Pancreas (tissue), 10 donors: Measurements from ENCODE around the gene DCAF12. TPM values are rescaled to one million over a fixed set of nuclear protein-coding genes. Genes with fewer than 3 reads are reported as not detected.
"Not testable (repeated sequence)": the region's sequence is repeated elsewhere in the genome, so short reads cannot be mapped to it uniquely, and the experiment has no call there.

Experiments
- ATAC-seq, 4 donors: fragments of 200-7000 bp; cut with Tn5 transposase; one replicate each; pipeline versions ENCODE4 v1.8.0 to v1.9.1; 2020; ENCODE audit warnings: mild to moderate bottlenecking in 4 of 4, moderate library complexity in 4 of 4
- DNase-seq, 6 donors: peaks; one replicate each; pipeline ENCODE4 v3.0.0-alpha.2; 2020
- FAIRE-seq: peaks from 2 replicates; lab custom pipeline; 2012; peaks lifted over from hg19 to GRCh38; lab: Jason Lieb, UNC
- H3K27ac ChIP-seq, 4 donors: fragments of 200-600 bp; sonication (generic); 1 replicate in 3 of 4; 2 replicates in 1 of 4; pipeline versions ENCODE4 v1.5.0 to v1.8.0; 2020
- H3K27me3 ChIP-seq, 4 donors: fragments of 200-600 bp; one replicate each; pipeline ENCODE4 v1.8.0; 2021
- H3K36me3 ChIP-seq, 3 donors: fragments of 200-600 bp; sonication (generic) in 1 of 3; one replicate each; pipeline versions ENCODE4 v1.5.0 to v1.8.0; 2020 to 2021
- H3K4me1 ChIP-seq, 3 donors: fragments of 200-600 bp; one replicate each; pipeline ENCODE4 v1.8.0; 2021
- H3K4me3 ChIP-seq, 4 donors: fragments of 200-600 bp; sonication (generic) in 2 of 4; one replicate each; pipeline versions ENCODE4 v1.5.0 to v1.8.0; 2020 to 2021
- H3K9me3 ChIP-seq, 4 donors: fragments of 200-600 bp; one replicate each; pipeline ENCODE4 v1.8.0; 2021
- CTCF ChIP-seq, 4 donors: fragments of 200-600 bp; sonication (generic) in 3 of 4; IDR thresholded peaks; one replicate each; pipeline versions ENCODE4 v1.5.0 to v1.8.0; 2021; ENCODE audit warnings: antibody characterized with exemption in 4 of 4
- WGBS, 2 donors: extraction: QIAGEN DNeasy Blood & Tissue Kit; methylation state at CpG; one replicate each; pipeline ENCODE4 v1.1.7; 2013; 5-methylcytosine and 5-hydroxymethylcytosine counted together
- intact Hi-C, 3 donors: fragments of 100-400 bp; cut with DNase I; formaldehyde crosslinking; loops; one replicate each; pipeline versions ENCODE4 v1.11.1 to v1.14.2; 2022
- polyA plus RNA-seq, 2 donors: library from polyadenylated mRNA; stranded (reverse); fragments of 200-250 nt; gene quantifications; one replicate each; pipeline ENCODE4 v1.2.3, GENCODE V29; 2013
- total RNA-seq, 6 donors: library from RNA; stranded (reverse); fragmentation: NEBNext Ultra II Directional in 4 of 6; extraction: Animal tissue kit (Norgen Biotek cat#: 25700) in 4 of 6; gene quantifications; one replicate each; pipeline versions ENCODE4 v1.2.1 to v1.2.4, GENCODE V29; 2021 to 2023
- donor health status: healthy with polysubstance abuse.
- donor health status: DM: no; HTN: no; CAD: no; lungs with moderate emphysema.
- donor health status: DM: no; HTN: no; CAD: no.
- donor health status: control.
- donor health status: control.
- donor health status: Bipolar disorder and iron deficiency.
- donor health status: DM: yes; HTN: yes; CAD: no.
- donor health status: DM: no; HTN: no; CAD: no.
- donor health status: DM: no; HTN: no; CAD: no.
- donor health status: DM: yes; HTN: yes; CAD: no.

Gene DCAF12
- total and polyA plus RNA-seq, 8 donors: 5.7 to 22.1 (median 13.8) TPM

DNA sequence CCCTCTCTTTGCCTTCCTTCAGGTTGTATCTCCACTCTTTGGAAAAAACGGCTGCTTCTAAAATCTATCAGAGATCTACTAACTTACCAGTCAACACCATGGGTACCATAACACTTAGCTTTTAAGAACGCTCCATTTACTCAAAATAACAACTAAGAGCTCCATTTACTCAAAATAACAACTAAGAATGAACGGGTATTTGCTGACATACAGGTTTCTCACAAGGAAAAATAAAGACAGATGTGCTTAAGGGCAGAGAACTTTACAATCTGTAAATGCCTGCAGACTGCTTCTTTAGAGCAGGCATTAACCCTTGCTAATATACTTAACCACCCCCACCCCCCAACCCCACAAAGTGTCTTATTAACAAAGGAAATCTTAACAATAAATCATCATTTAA is 80.6 kb downstream of the DCAF12 start:
- intact Hi-C loops: no loop called here
- H3K4me1 ChIP-seq: peaks cover 0 to 19% (median 4%) of the 10 kb centered on the region in 3 donors
- FAIRE-seq (no peak), ATAC-seq (no peak), DNase-seq (no peak)
- no peaks in the 10 kb centered on the region for H3K9me3 ChIP-seq
- 59 to 64% methylated on average over 3 of the region's 3 CpGs for WGBS, 2 donors
- no peaks in the 10 kb centered on the region for H3K36me3 ChIP-seq
- no peak for TF ChIP-seq CTCF (IDR thresholded peaks at IDR 0.05)
- H3K4me3 ChIP-seq: no peak overlapping the region
- no peaks in the 10 kb centered on the region for H3K27me3 ChIP-seq
- no peak overlapping the region for H3K27ac ChIP-seq

DNA sequence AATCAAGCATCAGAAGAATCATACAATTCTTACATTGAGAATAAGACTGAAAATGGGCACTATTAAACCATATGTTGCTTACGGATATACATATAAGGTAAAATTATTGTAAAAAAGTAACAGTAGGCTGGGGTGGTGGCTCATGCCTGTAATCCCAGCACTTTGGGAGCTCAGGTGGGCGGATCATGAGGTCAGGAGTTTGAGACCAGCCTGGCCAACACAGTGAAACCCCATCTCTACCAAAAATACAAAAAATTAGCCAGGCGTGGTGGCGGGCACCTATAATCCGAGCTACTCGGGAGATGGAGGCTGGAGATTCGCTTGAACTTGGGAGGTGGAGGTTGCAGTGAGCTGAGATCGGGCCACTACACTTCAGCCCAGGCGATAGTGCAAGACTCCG is 84.4 kb downstream of the DCAF12 start:
- intact Hi-C loops, H3K27ac ChIP-seq, H3K36me3 ChIP-seq, H3K27me3 ChIP-seq, H3K4me1 ChIP-seq, H3K9me3 ChIP-seq, DNase-seq, ATAC-seq, H3K4me3 ChIP-seq, FAIRE-seq: not testable (repeated sequence)
- WGBS, 2 donors: 98% methylated on average over 10 of the region's 10 CpGs

- intact Hi-C loops, H3K4me3 ChIP-seq, H3K36me3 ChIP-seq, ATAC-seq, H3K27ac ChIP-seq, DNase-seq, FAIRE-seq, H3K4me1 ChIP-seq, H3K9me3 ChIP-seq, H3K27me3 ChIP-seq: not testable (repeated sequence)
- 97 to 98% methylated on average over 25 to 37 of the region's 37 CpGs for WGBS, 2 donors
These were observed 87.6 kb downstream of the DCAF12 start for GRCh38 chr9:34038851-34039250.

DNA sequence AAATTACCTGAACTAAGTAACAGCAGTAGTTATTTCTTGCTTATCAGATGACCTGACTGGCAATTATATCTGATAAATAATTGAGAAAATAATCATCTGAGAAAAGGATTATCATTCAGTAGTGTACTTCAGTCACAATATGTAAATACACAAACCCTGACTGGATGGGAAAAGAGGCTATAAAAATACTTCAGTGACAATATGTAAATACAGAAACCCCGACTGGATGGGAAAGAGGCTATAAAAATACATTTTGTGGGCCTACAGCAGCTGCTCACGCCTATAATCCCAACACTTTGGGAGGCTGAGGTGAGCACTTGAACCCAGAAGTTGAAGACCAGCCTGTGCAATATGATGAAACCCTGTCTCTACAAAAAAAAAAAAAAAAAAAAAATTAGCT is 88.9 kb downstream of the DCAF12 start:
- no peak for FAIRE-seq
- Histone ChIP-seq H3K36me3 (no peaks in the 10 kb centered on the region), H3K27ac (no peak overlapping the region), H3K27me3 (no peaks in the 10 kb centered on the region), H3K4me3 (no peak overlapping the region), H3K4me1 (no peaks in the 10 kb centered on the region), H3K9me3 (no peaks in the 10 kb centered on the region)
- intact Hi-C loops: no loop called here
- WGBS, 2 donors: 67 to 69% methylated on average over 2 of the region's 2 CpGs
- no peak for TF ChIP-seq CTCF (IDR thresholded peaks at IDR 0.05)
- no peak for ATAC-seq
- no peak for DNase-seq

- Histone ChIP-seq H3K36me3 (no peaks in the 10 kb centered on the region), H3K4me1 (no peaks in the 10 kb centered on the region), H3K9me3 (no peaks in the 10 kb centered on the region), H3K27me3 (no peaks in the 10 kb centered on the region), H3K27ac (no peak overlapping the region), H3K4me3 (no peak overlapping the region)
- 95 to 99% methylated on average over 5 of the region's 5 CpGs for WGBS, 2 donors
- intact Hi-C loops: no loop called here
- ATAC-seq (no peak), DNase-seq (no peak), FAIRE-seq (no peak)
- TF ChIP-seq CTCF (IDR thresholded peaks at IDR 0.05): no peak
These were observed 89.9 kb downstream of the DCAF12 start for GRCh38 chr9:34036625-34037024.

Other genes starting within 250 kb of the DCAF12 start
- gene UBAP2, start 77.8 kb downstream of the DCAF12 start, total RNA-seq: 10 to 100 TPM; 12.4 to 22.8 (median 15.1) TPM
- gene UBAP2, start 77.8 kb downstream of the DCAF12 start, polyA plus RNA-seq: 10 to 100 TPM; 10.3 to 11.8 TPM
- gene UBAP1, start 52.3 kb upstream of the DCAF12 start, total RNA-seq: 10 to 100 TPM; 13.0 to 25.6 (median 17.0) TPM
- 10 to 100 TPM; 12.1 to 21.9 TPM for gene UBAP1, start 52.3 kb upstream of the DCAF12 start, polyA plus RNA-seq
- gene KIF24, start 202.6 kb upstream of the DCAF12 start, total RNA-seq: under 1 TPM; 0.37 to 0.69 (median 0.48) TPM
- under 1 TPM; 0.38 to 0.52 TPM for gene KIF24, start 202.6 kb upstream of the DCAF12 start, polyA plus RNA-seq
- gene NUDT2, start 202.9 kb upstream of the DCAF12 start, total RNA-seq: 10 to 100 TPM in 5 of 6 donors, 1 to 10 TPM in 1; 9.7 to 16.8 (median 13.2) TPM
- gene NUDT2, start 202.9 kb upstream of the DCAF12 start, polyA plus RNA-seq: 10 to 100 TPM; 13.7 to 32.6 TPM